A673 (cell line): ENCODE results near the gene MDFI. TPM values are rescaled to one million over a fixed set of nuclear protein-coding genes. Genes with fewer than 3 reads are reported as not detected.

Experiments
- BruUV-seq: library from RNA; stranded (reverse); fragments of 400-500 nt; replicated peaks from 2 replicates; lab custom pipeline; 2021; lab: Mats Ljungman, UMichigan
- CTCF ChIA-PET: fragments of 300-600 bp; sonication (Branson Sonifier 250); formaldehyde crosslinking; loops from one replicate; lab custom pipeline; 2022; ENCODE audit warnings: antibody characterized with exemption; lab: Charles Lee
- POLR2A ChIA-PET: fragments of 300-600 bp; sonication (Branson Sonifier 250); formaldehyde crosslinking; loops from one replicate; lab custom pipeline; 2022; ENCODE audit warnings: antibody characterized with exemption; ENCODE audit not compliant: low non-redundant PET; lab: Charles Lee
- DNase-seq: peaks from one replicate; pipeline ENCODE4 v3.0.0-alpha.2; 2015; ENCODE audit warnings: low spot score
- H3K27ac ChIP-seq: fragments of 200-600 bp; sonication (generic); 2 replicates; pipeline ENCODE4 v1.5.1; 2016; ENCODE audit warnings: mixed run types, low read depth, mild to moderate bottlenecking, mixed read lengths, antibody characterized with exemption, low read length; ENCODE audit not compliant: poor library complexity, severe bottlenecking
- H3K27me3 ChIP-seq: fragments of 200-600 bp; sonication (generic); replicated peaks from 2 replicates; pipeline ENCODE4 v1.6.1; 2017; ENCODE audit warnings: mixed run types, low read depth, mild to moderate bottlenecking, mixed read lengths, antibody characterized with exemption, low read length; ENCODE audit not compliant: insufficient read depth, poor library complexity
- H3K36me3 ChIP-seq: fragments of 200-600 bp; sonication (generic); 2 replicates; pipeline ENCODE4 v1.6.1; 2016; ENCODE audit warnings: mixed run types, mild to moderate bottlenecking, mixed read lengths, antibody characterized with exemption, low read length; ENCODE audit not compliant: insufficient read depth, poor library complexity, severe bottlenecking
- H3K4me1 ChIP-seq: fragments of 200-600 bp; sonication (generic); 2 replicates; pipeline ENCODE4 v1.6.1; 2017; ENCODE audit warnings: mixed run types, mild to moderate bottlenecking, mixed read lengths, antibody characterized with exemption, low read length; ENCODE audit not compliant: insufficient read depth, poor library complexity, severe bottlenecking
- H3K4me3 ChIP-seq: fragments of 200-600 bp; sonication (generic); 2 replicates; pipeline ENCODE4 v1.5.1; 2016; ENCODE audit warnings: low read depth, mixed run types, mild to moderate bottlenecking, mixed read lengths, low read length; ENCODE audit not compliant: poor library complexity, severe bottlenecking
- H3K9me3 ChIP-seq: fragments of 200-600 bp; sonication (generic); 2 replicates; pipeline ENCODE4 v1.6.1; 2016; ENCODE audit warnings: mixed run types, low read depth, mild to moderate bottlenecking, mixed read lengths, antibody characterized with exemption, low read length; ENCODE audit not compliant: poor library complexity, severe bottlenecking
- EZH2 ChIP-seq: fragments of 200-600 bp; sonication (generic); IDR thresholded peaks from 2 replicates; pipeline ENCODE4 v1.6.1; 2017; ENCODE audit warnings: borderline replicate concordance, low read depth, mild to moderate bottlenecking, mixed read lengths, antibody characterized with exemption, low read length; ENCODE audit not compliant: poor library complexity, severe bottlenecking
- intact Hi-C: fragments of 100-400 bp; cut with micrococcal nuclease; formaldehyde crosslinking; loops from one replicate; pipeline ENCODE4 v1.10.0; 2022; ENCODE audit not compliant: unreplicated experiment
- total RNA-seq: library from RNA; stranded (reverse); gene quantifications from 2 replicates; pipeline ENCODE4 v1.2.3, GENCODE V29; 2021
- TF ChIP-seq, protein P1 (sequence below): fragments of 300-800, 200-600 bp; sonication (generic); conservative IDR thresholded peaks from 2 replicates; pipeline ENCODE4 v1.5.1; 2017; ENCODE audit warnings: low read depth, mild to moderate bottlenecking, antibody characterized with exemption, low read length, moderate library complexity, mixed read lengths

Gene MDFI
- total RNA-seq, 1 experiment from 2014 or later: 342 TPM

DNA sequence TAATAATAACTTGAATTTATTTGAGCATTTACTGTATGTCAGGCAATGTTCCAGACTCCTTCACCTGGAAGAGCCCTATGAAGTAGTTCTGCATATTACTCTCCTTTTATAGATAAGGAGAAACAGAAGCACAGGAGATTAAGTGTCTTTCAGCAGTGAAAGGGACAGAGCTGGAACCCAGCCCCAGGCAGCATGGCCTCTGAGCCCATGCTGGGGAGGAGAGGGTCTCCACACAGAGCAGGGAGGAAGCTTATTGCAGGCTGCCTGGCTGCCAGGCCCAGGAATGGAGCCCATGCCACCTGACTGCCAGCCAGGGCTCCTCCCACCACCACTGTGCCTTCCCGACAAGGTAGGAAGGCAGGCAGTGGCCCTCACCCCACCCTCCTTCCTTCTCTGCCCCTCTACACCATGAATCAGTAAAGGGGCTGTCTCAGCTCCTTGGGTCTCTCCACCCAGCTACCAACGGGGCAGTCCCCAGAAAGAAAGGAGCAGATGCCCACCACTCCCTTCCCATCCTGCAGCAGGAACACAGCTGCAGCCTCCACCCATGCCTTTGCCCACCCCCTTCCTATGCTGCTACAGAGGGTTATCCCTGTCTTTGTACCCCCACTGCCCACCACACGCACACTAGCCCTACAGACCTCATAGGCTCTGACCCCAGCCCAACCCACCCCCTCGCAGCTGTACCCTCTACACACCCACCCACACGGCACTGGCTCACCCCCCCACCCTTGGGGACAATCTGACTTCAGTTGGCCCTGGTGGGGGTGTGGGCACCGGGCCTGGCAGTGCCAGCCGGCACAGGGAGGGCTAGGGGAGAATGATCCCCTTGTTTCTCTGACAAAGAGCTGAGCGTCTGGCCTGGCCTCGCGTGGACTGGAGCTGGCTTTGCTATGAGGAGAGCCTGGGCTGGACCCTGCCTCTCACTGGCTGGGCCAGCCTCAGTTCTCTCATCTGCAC lies 55.3 kb downstream of the MDFI start:
- intact Hi-C loops: no loop called here
- H3K27ac ChIP-seq: no peak overlapping the region
- H3K9me3 ChIP-seq: no peaks in the 10 kb centered on the region
- no peak overlapping the region for H3K4me3 ChIP-seq
- ChIA-PET CTCF (interaction anchor here (1.6 kb wide), 1 partner anchor 10 kb away, joined by 3 read pairs; no protein-coding TSS in a partner anchor), POLR2A (no interaction called here)
- TF ChIP-seq, protein P1, sequence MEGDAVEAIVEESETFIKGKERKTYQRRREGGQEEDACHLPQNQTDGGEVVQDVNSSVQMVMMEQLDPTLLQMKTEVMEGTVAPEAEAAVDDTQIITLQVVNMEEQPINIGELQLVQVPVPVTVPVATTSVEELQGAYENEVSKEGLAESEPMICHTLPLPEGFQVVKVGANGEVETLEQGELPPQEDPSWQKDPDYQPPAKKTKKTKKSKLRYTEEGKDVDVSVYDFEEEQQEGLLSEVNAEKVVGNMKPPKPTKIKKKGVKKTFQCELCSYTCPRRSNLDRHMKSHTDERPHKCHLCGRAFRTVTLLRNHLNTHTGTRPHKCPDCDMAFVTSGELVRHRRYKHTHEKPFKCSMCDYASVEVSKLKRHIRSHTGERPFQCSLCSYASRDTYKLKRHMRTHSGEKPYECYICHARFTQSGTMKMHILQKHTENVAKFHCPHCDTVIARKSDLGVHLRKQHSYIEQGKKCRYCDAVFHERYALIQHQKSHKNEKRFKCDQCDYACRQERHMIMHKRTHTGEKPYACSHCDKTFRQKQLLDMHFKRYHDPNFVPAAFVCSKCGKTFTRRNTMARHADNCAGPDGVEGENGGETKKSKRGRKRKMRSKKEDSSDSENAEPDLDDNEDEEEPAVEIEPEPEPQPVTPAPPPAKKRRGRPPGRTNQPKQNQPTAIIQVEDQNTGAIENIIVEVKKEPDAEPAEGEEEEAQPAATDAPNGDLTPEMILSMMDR: no peak
- no peak for TF ChIP-seq EZH2
- H3K4me1 ChIP-seq: peaks cover 17% of the 10 kb centered on the region
- H3K27me3 ChIP-seq: no peaks in the 10 kb centered on the region
- H3K36me3 ChIP-seq: no peaks in the 10 kb centered on the region
- DNase-seq: no peak
- no TSS peak for BruUV-seq

DNA sequence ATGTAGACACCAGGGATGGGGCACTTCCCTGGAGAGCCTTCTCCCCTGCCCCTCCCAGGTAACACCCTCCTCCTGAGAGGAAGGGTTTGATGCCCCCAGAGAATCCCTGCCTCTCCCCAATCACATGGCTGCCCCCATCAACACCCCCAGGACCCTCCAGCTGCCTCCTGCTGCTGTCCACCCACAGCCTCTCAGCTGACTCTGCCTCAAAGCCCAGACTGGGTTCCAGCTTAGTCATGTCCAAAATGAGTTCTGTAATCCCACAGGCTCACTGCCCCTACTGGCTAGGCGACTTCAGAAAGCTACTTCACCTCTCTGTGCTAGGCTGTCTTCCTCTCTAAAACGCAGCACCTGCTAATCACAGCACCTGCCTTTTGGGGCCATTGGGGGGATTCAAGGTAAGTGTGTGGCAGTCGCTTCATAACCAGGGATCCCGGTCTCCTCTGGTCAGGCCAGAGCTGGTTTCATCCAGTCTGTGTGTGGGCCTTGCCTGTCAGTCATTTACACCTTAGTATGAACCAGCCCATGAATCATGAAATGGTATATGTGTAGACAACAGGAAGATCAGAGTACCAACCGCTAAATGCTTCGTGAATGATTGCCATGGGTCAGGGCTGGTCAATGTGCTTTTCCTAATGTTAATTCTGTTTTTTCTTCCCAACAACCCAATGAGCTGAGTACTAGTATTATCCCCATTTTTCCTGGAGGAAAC lies 56.7 kb downstream of the MDFI start:
- H3K9me3 ChIP-seq: no peaks in the 10 kb centered on the region
- no TSS peak for BruUV-seq
- H3K27me3 ChIP-seq: no peaks in the 10 kb centered on the region
- H3K4me3 ChIP-seq: no peak overlapping the region
- intact Hi-C loops: no loop called here
- CTCF ChIA-PET: interaction anchor here (1.6 kb wide), 1 partner anchor 11 kb away, joined by 3 read pairs; no protein-coding TSS in a partner anchor
- H3K36me3 ChIP-seq: no peaks in the 10 kb centered on the region
- peaks cover 17% of the 10 kb centered on the region for H3K4me1 ChIP-seq
- TF ChIP-seq, protein P1: no peak
- TF ChIP-seq EZH2: no peak
- H3K27ac ChIP-seq: no peak overlapping the region
- POLR2A ChIA-PET: no interaction called here
- DNase-seq: no peak

DNA sequence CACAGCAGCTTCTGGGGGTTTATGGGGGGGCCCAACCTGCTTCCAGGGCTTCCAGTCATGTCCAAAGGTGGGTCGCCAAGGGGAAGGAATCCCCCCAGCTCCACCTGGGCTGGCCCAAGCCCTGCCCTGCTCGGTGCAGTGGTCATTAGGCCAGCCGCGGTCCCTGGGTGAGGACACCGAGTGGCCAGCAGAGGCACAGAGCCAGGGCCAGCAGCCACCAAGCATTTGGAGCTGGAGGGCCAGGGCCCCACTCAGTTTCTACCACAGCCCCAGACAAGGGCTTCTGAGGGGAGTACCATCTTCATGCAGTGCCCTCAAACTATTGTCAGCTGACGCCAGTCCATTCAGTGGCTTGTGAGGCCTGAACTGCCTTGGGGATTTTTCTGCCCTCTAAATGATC lies 57.6 kb downstream of the MDFI start:
- Histone ChIP-seq H3K36me3 (no peaks in the 10 kb centered on the region), H3K4me3 (no peak overlapping the region), H3K27me3 (no peaks in the 10 kb centered on the region), H3K4me1 (peaks cover 17% of the 10 kb centered on the region), H3K27ac (no peak overlapping the region), H3K9me3 (no peaks in the 10 kb centered on the region)
- no peak for TF ChIP-seq EZH2
- TF ChIP-seq, protein P1: no peak
- CTCF ChIA-PET: interaction anchor here (0.6 kb wide), 1 partner anchor 228 kb away, joined by 4 read pairs; no protein-coding TSS in a partner anchor
- no peak for DNase-seq
- POLR2A ChIA-PET: no interaction called here
- BruUV-seq: no TSS peak
- intact Hi-C loops: no loop called here
